Measurements from ENCODE around the gene PSD2.
"Not testable (repeated sequence)": the region's sequence is repeated elsewhere in the genome, so short reads cannot be mapped to it uniquely, and the experiment has no call there.

Gene PSD2

GRCh38 chr5:139792655-139793054, 3.0 kb upstream of the PSD2 start:
- DNase-seq, result not testable (repeated sequence)

- no peak for DNase-seq
Measured at GRCh38 chr5:139794067-139794846, 1.4 kb upstream of the PSD2 start.

GRCh38 chr5:139796061-139796806, 626 bp downstream of the PSD2 start:
- DNase-seq, result no peak

GRCh38 chr5:139797335-139797734, 1.7 kb downstream of the PSD2 start:
- DNase-seq, result no peak

- DNase-seq, result no peak
Measured at GRCh38 chr5:139797856-139798510, 2.4 kb downstream of the PSD2 start.

GRCh38 chr5:139798883-139799282, 3.3 kb downstream of the PSD2 start:
- no peak for DNase-seq

GRCh38 chr5:139799359-139799758, 3.8 kb downstream of the PSD2 start:
- DNase-seq, result no peak

- DNase-seq, result no peak
Measured at GRCh38 chr5:139803978-139804377, 8.4 kb downstream of the PSD2 start.

- no peak for DNase-seq
Measured at GRCh38 chr5:139804800-139805397, 9.3 kb downstream of the PSD2 start.

GRCh38 chr5:139805545-139805944, 9.9 kb downstream of the PSD2 start:
- DNase-seq, result no peak

GRCh38 chr5:139806111-139806510, 10.5 kb downstream of the PSD2 start:
- no peak for DNase-seq

GRCh38 chr5:139806726-139807646, 11.4 kb downstream of the PSD2 start:
- no peak for DNase-seq

GRCh38 chr5:139807647-139808030, 12.0 kb downstream of the PSD2 start:
- DNase-seq, result no peak

- no peak for DNase-seq
Measured at GRCh38 chr5:139808481-139809330, 13.1 kb downstream of the PSD2 start.

- DNase-seq, result no peak
Measured at GRCh38 chr5:139809331-139809810, 13.8 kb downstream of the PSD2 start.

GRCh38 chr5:139810341-139811273, 15.0 kb downstream of the PSD2 start:
- no peak for DNase-seq

GRCh38 chr5:139811274-139811607, 15.6 kb downstream of the PSD2 start:
- no peak for DNase-seq

GRCh38 chr5:139812323-139812722, 16.7 kb downstream of the PSD2 start:
- no peak for DNase-seq

GRCh38 chr5:139812836-139813805, 17.5 kb downstream of the PSD2 start:
- no peak for DNase-seq
